NB4 (cell line): ENCODE results near the gene INS.

Experiments used
- DNase-seq: peaks from one replicate; pipeline ENCODE4 v3.0.0; 2010; ENCODE audit warnings: low read depth
- H3K4me3 ChIP-seq: one replicate; pipeline ENCODE4 v1.5.1; 2011; ENCODE audit warnings: mild to moderate bottlenecking, low read depth, low read length, moderate library complexity
- CTCF ChIP-seq: IDR thresholded peaks from one replicate; pipeline ENCODE4 v1.5.1; 2012; ENCODE audit warnings: low read depth, low read length
- MAX ChIP-seq: IDR thresholded peaks from 2 replicates; pipeline ENCODE4 v1.6.1; 2011; ENCODE audit warnings: low read depth, low read length
- MYC ChIP-seq: IDR thresholded peaks from 2 replicates; pipeline ENCODE4 v1.6.1; 2011; ENCODE audit warnings: low read depth, low read length
- POLR2A ChIP-seq: IDR thresholded peaks from 2 replicates; pipeline ENCODE4 v1.6.1; 2011; ENCODE audit warnings: mild to moderate bottlenecking; ENCODE audit not compliant: insufficient read length; ENCODE audit errors: extremely low read depth

The INS gene

GRCh38 chr11:2207773-2208621 is 47.0 kb upstream of the INS start:
- no peak for DNase-seq
- no peak for TF ChIP-seq CTCF
- no peak for TF ChIP-seq MYC
- no peak for TF ChIP-seq POLR2A
- TF ChIP-seq MAX: no peak
- no peak overlapping the region for H3K4me3 ChIP-seq

- no peak overlapping the region for H3K4me3 ChIP-seq
- no peak for TF ChIP-seq POLR2A
- no peak for DNase-seq
Measured at GRCh38 chr11:2207212-2207611, 46.2 kb upstream of the INS start.

- no peak overlapping the region for H3K4me3 ChIP-seq
- TF ChIP-seq CTCF (no peak), POLR2A (no peak), MYC (no peak), MAX (no peak)
- no peak for DNase-seq
Measured at GRCh38 chr11:2205981-2206690, 45.1 kb upstream of the INS start.

- no peak for TF ChIP-seq CTCF
- TF ChIP-seq MAX: no peak
- no peak for TF ChIP-seq MYC
- TF ChIP-seq POLR2A: no peak
- H3K4me3 ChIP-seq: no peak overlapping the region
- no peak for DNase-seq
Measured at GRCh38 chr11:2205214-2205720, 44.3 kb upstream of the INS start.

GRCh38 chr11:2204361-2205213 is 43.6 kb upstream of the INS start:
- H3K4me3 ChIP-seq: no peak overlapping the region
- no peak for TF ChIP-seq MYC
- no peak for TF ChIP-seq CTCF
- TF ChIP-seq MAX: no peak
- no peak for TF ChIP-seq POLR2A
- no peak for DNase-seq
